T-cell (primary cell): ENCODE results near the gene CYP2J2. TPM values are rescaled to one million over a fixed set of nuclear protein-coding genes. Genes with fewer than 3 reads are reported as not detected.
"Not testable (repeated sequence)": the region's sequence is repeated elsewhere in the genome, so short reads cannot be mapped to it uniquely, and the experiment has no call there.

Experiments used
- ATAC-seq, 4 experiments: fragments of 200-7000 bp in 3 of 4; fragments of 150-1000 bp in 1 of 4; cut with Tn5 transposase; replicated peaks in 1 of 4; 1 replicate in 3 of 4; 2 replicates in 1 of 4; pipeline ENCODE4 v1.10.0; 2021; ENCODE audit warnings: moderate library complexity in 3 of 4, mild to moderate bottlenecking in 2 of 4, moderate number of reproducible peaks in 1 of 4
- CTCF ChIA-PET, 2 donors: fragments of 300-600 bp; sonication (Branson Sonifier 250); formaldehyde crosslinking; loops; one replicate each; lab custom pipeline; 2022; ENCODE audit warnings: antibody characterized with exemption in 2 of 2; lab: Charles Lee
- POLR2A ChIA-PET, 2 donors: fragments of 300-600 bp; sonication (Branson Sonifier 250); formaldehyde crosslinking; loops; one replicate each; lab custom pipeline; 2022; ENCODE audit warnings: antibody characterized with exemption in 2 of 2; lab: Charles Lee
- DNase-seq, 35 experiments: peaks; one replicate each; pipeline versions ENCODE4 v3.0.0 to v3.0.0-alpha.2; 2013 to 2023
- H3K27ac ChIP-seq: one replicate; pipeline ENCODE4 v1.5.1; 2013; ENCODE audit warnings: low read length
- H3K27me3 ChIP-seq, 2 experiments: replicated peaks in 1 of 2; 1 replicate in 1 of 2; 2 replicates in 1 of 2; pipeline versions ENCODE4 v1.6.1 to v1.7.0; 2013; ENCODE audit warnings: low read length in 1 of 2, mixed read lengths in 1 of 2; ENCODE audit not compliant: control insufficient read depth in 2 of 2, insufficient read depth in 2 of 2; ENCODE audit errors: extremely low read depth in 1 of 2
- H3K36me3 ChIP-seq, 2 donors: 1 replicate in 1 of 2; 2 replicates in 1 of 2; pipeline versions ENCODE4 v1.6.1 to v1.7.0; 2013; ENCODE audit warnings: low read length in 1 of 2; ENCODE audit not compliant: control insufficient read depth in 2 of 2, insufficient read depth in 1 of 2; ENCODE audit errors: extremely low read depth in 1 of 2
- H3K4me1 ChIP-seq, 2 experiments: 1 replicate in 1 of 2; 2 replicates in 1 of 2; pipeline versions ENCODE4 v1.6.1 to v1.7.0; 2013; ENCODE audit warnings: low read length in 2 of 2, mixed read lengths in 1 of 2; ENCODE audit not compliant: insufficient read depth in 2 of 2, control insufficient read depth in 1 of 2; ENCODE audit errors: extremely low read depth in 1 of 2
- H3K4me3 ChIP-seq, 2 donors: 1 replicate in 1 of 2; 2 replicates in 1 of 2; pipeline versions ENCODE4 v1.5.1 to v1.7.0; 2013; ENCODE audit warnings: mild to moderate bottlenecking in 2 of 2, low read length in 1 of 2, moderate library complexity in 1 of 2; ENCODE audit not compliant: control insufficient read depth in 1 of 2; ENCODE audit errors: extremely low read depth in 1 of 2
- H3K9me3 ChIP-seq: 2 replicates; pipeline ENCODE4 v1.7.0; 2013
- H3K27ac Mint-ChIP-seq, 2 donors: one replicate each; pipeline ENCODE4 v1.8.0; 2020 to 2021; ENCODE audit warnings: mild to moderate bottlenecking in 2 of 2, mixed read lengths in 2 of 2
- H3K27me3 Mint-ChIP-seq, 2 donors: one replicate each; pipeline ENCODE4 v1.8.0; 2021 to 2022; ENCODE audit warnings: mixed read lengths in 2 of 2
- H3K36me3 Mint-ChIP-seq: one replicate; pipeline ENCODE4 v1.8.0; 2021; ENCODE audit warnings: mixed read lengths
- H3K4me1 Mint-ChIP-seq, 3 donors: one replicate each; pipeline ENCODE4 v1.8.0; 2020 to 2022; ENCODE audit warnings: mixed read lengths in 3 of 3, mild to moderate bottlenecking in 1 of 3
- H3K4me3 Mint-ChIP-seq, 3 donors: one replicate each; pipeline ENCODE4 v1.8.0; 2020 to 2022; ENCODE audit warnings: mild to moderate bottlenecking in 3 of 3, mixed read lengths in 3 of 3, moderate library complexity in 3 of 3
- H3K9me3 Mint-ChIP-seq, 3 donors: one replicate each; pipeline ENCODE4 v1.8.0; 2020 to 2022; ENCODE audit warnings: mixed read lengths in 3 of 3
- WGBS: methylation state at CpG from one replicate; pipeline ENCODE4 v1.1.5; 2013; ENCODE audit warnings: missing lambda C conversion rate; ENCODE audit not compliant: insufficient coverage; 5-methylcytosine and 5-hydroxymethylcytosine counted together
- total RNA-seq, 35 experiments: library from RNA in 6 of 35; stranded (reverse) in 6 of 35; fragments of 120-200 nt in 1 of 35; gene quantifications; one replicate each; pipeline versions ENCODE4 v1.2.1 to v1.2.4 and lab custom pipeline; 2013 to 2026

CYP2J2 gene
- total RNA-seq, 5 donors from 2014 or later (not counting 1 experiment from before 2014, with no cell fraction given) = 0.66 to 1.8 (median 0.69) TPM

GRCh38 chr1:59915516-59915915 lies 11.1 kb downstream of the CYP2J2 start:
- ChIA-PET POLR2A (no interaction called here), CTCF (no interaction called here)
- no peaks in the 10 kb centered on the region for H3K36me3 ChIP-seq
- Mint-ChIP-seq H3K27ac (no peak overlapping the region), H3K4me3 (no peak overlapping the region), H3K9me3 (no peaks in the 10 kb centered on the region), H3K27me3 (peaks cover 0 to 9% of the 10 kb centered on the region in 2 donors), H3K36me3 (peaks cover 10% of the 10 kb centered on the region), H3K4me1 (no peaks in the 10 kb centered on the region)
- no peaks in the 10 kb centered on the region for H3K9me3 ChIP-seq
- no peak for ATAC-seq
- H3K4me1 ChIP-seq = no peaks in the 10 kb centered on the region
- peaks cover 0 to 4% of the 10 kb centered on the region in 2 experiments for H3K27me3 ChIP-seq
- no peak overlapping the region for H3K4me3 ChIP-seq
- H3K27ac ChIP-seq = no peak overlapping the region
- WGBS = no CpG with 5 or more reads among the region's 1 CpG
- no peak for DNase-seq

GRCh38 chr1:59914791-59915286 lies 11.7 kb downstream of the CYP2J2 start:
- H3K4me1 Mint-ChIP-seq, H3K27me3 ChIP-seq, DNase-seq, ATAC-seq, H3K36me3 ChIP-seq, POLR2A ChIA-PET, H3K4me1 ChIP-seq, H3K4me3 ChIP-seq, H3K4me3 Mint-ChIP-seq, CTCF ChIA-PET, H3K27ac ChIP-seq, H3K27me3 Mint-ChIP-seq, H3K9me3 ChIP-seq, H3K27ac Mint-ChIP-seq, H3K9me3 Mint-ChIP-seq: not testable (repeated sequence)
- no CpG with 5 or more reads among the region's 7 CpGs for WGBS
- peaks cover 13% of the 10 kb centered on the region for H3K36me3 Mint-ChIP-seq

GRCh38 chr1:59908682-59909081 lies 17.9 kb downstream of the CYP2J2 start:
- no peaks in the 10 kb centered on the region for H3K4me1 ChIP-seq
- WGBS = 94% methylated on average over 2 of the region's 2 CpGs
- no peak for ATAC-seq
- POLR2A ChIA-PET = no interaction called here
- no peaks in the 10 kb centered on the region for H3K27me3 ChIP-seq
- Mint-ChIP-seq H3K27ac (no peak overlapping the region), H3K36me3 (peaks cover 25% of the 10 kb centered on the region), H3K4me3 (no peak overlapping the region), H3K9me3 (no peaks in the 10 kb centered on the region), H3K4me1 (no peaks in the 10 kb centered on the region), H3K27me3 (no peaks in the 10 kb centered on the region)
- H3K9me3 ChIP-seq = no peaks in the 10 kb centered on the region
- no peak for DNase-seq
- H3K36me3 ChIP-seq = no peaks in the 10 kb centered on the region
- no peak overlapping the region for H3K27ac ChIP-seq
- CTCF ChIA-PET = no interaction called here
- H3K4me3 ChIP-seq = no peak overlapping the region

DNA sequence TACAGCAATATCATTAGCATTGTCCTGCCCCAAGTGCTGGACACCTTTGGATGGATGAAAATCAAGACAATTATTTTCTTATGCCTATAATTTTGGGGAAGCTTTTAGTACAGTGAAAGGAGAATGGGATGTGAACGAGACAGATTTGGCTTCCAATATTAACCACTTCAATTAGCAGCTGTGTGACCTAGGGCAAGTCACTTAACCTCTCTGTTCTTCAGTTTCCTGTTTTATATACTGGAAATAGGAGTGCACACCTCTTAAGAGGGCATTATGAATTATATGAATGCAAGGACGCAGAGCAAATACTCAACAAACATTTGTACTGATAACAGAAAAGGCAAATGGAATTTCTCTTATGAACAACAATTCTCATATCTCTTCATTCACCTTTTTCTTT lies 18.5 kb downstream of the CYP2J2 start:
- Histone ChIP-seq H3K27ac (no peak overlapping the region), H3K9me3 (no peaks in the 10 kb centered on the region), H3K36me3 (no peaks in the 10 kb centered on the region), H3K4me3 (no peak overlapping the region), H3K4me1 (no peaks in the 10 kb centered on the region), H3K27me3 (no peaks in the 10 kb centered on the region)
- CTCF ChIA-PET = no interaction called here
- Mint-ChIP-seq H3K27me3 (peaks cover 0 to 4% of the 10 kb centered on the region in 2 donors), H3K4me3 (no peak overlapping the region), H3K36me3 (peaks cover 25% of the 10 kb centered on the region), H3K9me3 (no peaks in the 10 kb centered on the region), H3K27ac (no peak overlapping the region), H3K4me1 (peaks cover 0 to 4% (median 2%) of the 10 kb centered on the region in 3 donors)
- no CpG with 5 or more reads among the region's 2 CpGs for WGBS
- POLR2A ChIA-PET = no interaction called here
- DNase-seq (no peak), ATAC-seq (no peak)

DNA sequence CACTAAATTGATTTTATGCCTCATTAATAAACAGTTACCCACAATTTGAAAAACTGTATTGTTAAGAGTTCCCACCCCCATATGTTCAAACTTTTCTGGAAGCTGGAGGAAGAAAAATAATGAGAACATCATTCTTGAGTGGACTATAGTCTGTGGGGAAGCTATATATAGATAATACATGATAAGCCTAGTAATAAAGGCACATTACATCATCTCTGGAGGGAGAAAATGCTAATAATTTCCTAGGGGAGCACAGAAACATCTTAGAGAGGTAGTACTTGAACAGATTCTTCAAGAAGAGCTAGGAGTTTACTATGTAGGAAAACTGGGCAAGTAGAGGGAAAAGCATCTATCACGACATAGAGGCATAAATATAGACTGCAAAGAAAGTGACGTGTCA lies 19.6 kb downstream of the CYP2J2 start:
- Mint-ChIP-seq H3K27ac (no peak overlapping the region), H3K27me3 (peaks cover 0 to 4% of the 10 kb centered on the region in 2 donors), H3K36me3 (peaks cover 22% of the 10 kb centered on the region), H3K4me1 (peaks cover 0 to 4% (median 2%) of the 10 kb centered on the region in 3 donors), H3K9me3 (no peaks in the 10 kb centered on the region), H3K4me3 (no peak overlapping the region)
- DNase-seq (no peak), ATAC-seq (no peak)
- ChIA-PET CTCF (no interaction called here), POLR2A (no interaction called here)
- H3K4me3 ChIP-seq = no peak overlapping the region
- H3K36me3 ChIP-seq = no peaks in the 10 kb centered on the region
- no peaks in the 10 kb centered on the region for H3K9me3 ChIP-seq
- H3K27me3 ChIP-seq = no peaks in the 10 kb centered on the region
- WGBS = 80% methylated on average over 1 of the region's 2 CpGs
- no peak overlapping the region for H3K27ac ChIP-seq
- no peaks in the 10 kb centered on the region for H3K4me1 ChIP-seq

- Histone ChIP-seq H3K4me1 (no peaks in the 10 kb centered on the region), H3K36me3 (no peaks in the 10 kb centered on the region), H3K9me3 (no peaks in the 10 kb centered on the region), H3K27me3 (no peaks in the 10 kb centered on the region), H3K4me3 (no peak overlapping the region), H3K27ac (no peak overlapping the region)
- H3K4me3 Mint-ChIP-seq = no peak overlapping the region
- CTCF ChIA-PET = interaction anchor here (0.6 to 1.8 kb wide), 3 partner anchors 44 to 835 kb away, joined by 3 to 6 read pairs (median 4); no protein-coding TSS in a partner anchor
- no peak for ATAC-seq
- peaks cover 10% of the 10 kb centered on the region for H3K36me3 Mint-ChIP-seq
- WGBS = 59% methylated on average over 5 of the region's 9 CpGs
- H3K27ac Mint-ChIP-seq = no peak overlapping the region
- H3K9me3 Mint-ChIP-seq = no peaks in the 10 kb centered on the region
- POLR2A ChIA-PET = no interaction called here
- DNase-seq = peak in 1 of 35 experiments; percentile 25
- peaks cover 0 to 4% of the 10 kb centered on the region in 2 donors for H3K27me3 Mint-ChIP-seq
- peaks cover 0 to 4% (median 2%) of the 10 kb centered on the region in 3 donors for H3K4me1 Mint-ChIP-seq
These were observed 23.3 kb downstream of the CYP2J2 start for GRCh38 chr1:59903141-59903754.
